Measurements from ENCODE around the gene C1QTNF5. TPM values are rescaled to one million over a fixed set of nuclear protein-coding genes. Genes with fewer than 3 reads are reported as not detected.

Gene C1QTNF5
- polyA plus RNA-seq, 1 donor from 2014 or later, result not detected

GRCh38 chr11:119375337-119376196, 34.9 kb upstream of the C1QTNF5 start:
- TF ChIP-seq EZH2 (IDR thresholded peaks at IDR 0.05; ENCODE audit: borderline replicate concordance, insufficient read depth, low read length, poor library complexity, severe bottlenecking) (no peak), CTCF (IDR thresholded peaks at IDR 0.05; ENCODE audit: poor library complexity, severe bottlenecking) (no peak), RAD21 (conservative IDR thresholded peaks at IDR 0.05) (no peak), EP300 (conservative IDR thresholded peaks at IDR 0.05; ENCODE audit: poor library complexity, severe bottlenecking) (no peak), MXI1 (conservative IDR thresholded peaks at IDR 0.05; ENCODE audit: poor library complexity, severe bottlenecking) (no peak), POLR2AphosphoS5 (IDR thresholded peaks at IDR 0.05) (no peak), SMC3 (conservative IDR thresholded peaks at IDR 0.05; ENCODE audit: poor library complexity) (no peak), TAF1 (IDR thresholded peaks at IDR 0.05; ENCODE audit: low read depth) (no peak)
- TF ChIP-seq, protein P1, sequence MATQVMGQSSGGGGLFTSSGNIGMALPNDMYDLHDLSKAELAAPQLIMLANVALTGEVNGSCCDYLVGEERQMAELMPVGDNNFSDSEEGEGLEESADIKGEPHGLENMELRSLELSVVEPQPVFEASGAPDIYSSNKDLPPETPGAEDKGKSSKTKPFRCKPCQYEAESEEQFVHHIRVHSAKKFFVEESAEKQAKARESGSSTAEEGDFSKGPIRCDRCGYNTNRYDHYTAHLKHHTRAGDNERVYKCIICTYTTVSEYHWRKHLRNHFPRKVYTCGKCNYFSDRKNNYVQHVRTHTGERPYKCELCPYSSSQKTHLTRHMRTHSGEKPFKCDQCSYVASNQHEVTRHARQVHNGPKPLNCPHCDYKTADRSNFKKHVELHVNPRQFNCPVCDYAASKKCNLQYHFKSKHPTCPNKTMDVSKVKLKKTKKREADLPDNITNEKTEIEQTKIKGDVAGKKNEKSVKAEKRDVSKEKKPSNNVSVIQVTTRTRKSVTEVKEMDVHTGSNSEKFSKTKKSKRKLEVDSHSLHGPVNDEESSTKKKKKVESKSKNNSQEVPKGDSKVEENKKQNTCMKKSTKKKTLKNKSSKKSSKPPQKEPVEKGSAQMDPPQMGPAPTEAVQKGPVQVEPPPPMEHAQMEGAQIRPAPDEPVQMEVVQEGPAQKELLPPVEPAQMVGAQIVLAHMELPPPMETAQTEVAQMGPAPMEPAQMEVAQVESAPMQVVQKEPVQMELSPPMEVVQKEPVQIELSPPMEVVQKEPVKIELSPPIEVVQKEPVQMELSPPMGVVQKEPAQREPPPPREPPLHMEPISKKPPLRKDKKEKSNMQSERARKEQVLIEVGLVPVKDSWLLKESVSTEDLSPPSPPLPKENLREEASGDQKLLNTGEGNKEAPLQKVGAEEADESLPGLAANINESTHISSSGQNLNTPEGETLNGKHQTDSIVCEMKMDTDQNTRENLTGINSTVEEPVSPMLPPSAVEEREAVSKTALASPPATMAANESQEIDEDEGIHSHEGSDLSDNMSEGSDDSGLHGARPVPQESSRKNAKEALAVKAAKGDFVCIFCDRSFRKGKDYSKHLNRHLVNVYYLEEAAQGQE (IDR thresholded peaks at IDR 0.05; ENCODE audit: borderline replicate concordance), result no peak
- no peaks in the 10 kb centered on the region for H3K36me3 ChIP-seq (ENCODE audit: insufficient read depth, low read length)
- H4K20me1 ChIP-seq (ENCODE audit: insufficient read depth), result no peaks in the 10 kb centered on the region
- H3K79me2 ChIP-seq (replicated peaks; ENCODE audit: insufficient read depth, low read length), result no peaks in the 10 kb centered on the region
- no peak overlapping the region for H3K4me2 ChIP-seq (ENCODE audit: low read length)
- H3K9me3 ChIP-seq (ENCODE audit: low read length), result no peaks in the 10 kb centered on the region
- no peak overlapping the region for H3K27ac ChIP-seq (ENCODE audit: low read length)
- no peaks in the 10 kb centered on the region for H3K9me2 ChIP-seq (ENCODE audit: insufficient read depth, low read length)
- H3K4me3 ChIP-seq (ENCODE audit: low read length), result no peak overlapping the region
- no peak overlapping the region for H3K9ac ChIP-seq (ENCODE audit: low read length)
- H3F3A ChIP-seq (ENCODE audit: insufficient read depth, low read length, poor library complexity, severe bottlenecking), result no peaks in the 10 kb centered on the region
- H2AFZ ChIP-seq (ENCODE audit: low read depth, low read length), result no peak overlapping the region
- peaks cover 3% of the 10 kb centered on the region for H3K27me3 ChIP-seq (ENCODE audit: insufficient read depth, low read depth, low read length)

DNA sequence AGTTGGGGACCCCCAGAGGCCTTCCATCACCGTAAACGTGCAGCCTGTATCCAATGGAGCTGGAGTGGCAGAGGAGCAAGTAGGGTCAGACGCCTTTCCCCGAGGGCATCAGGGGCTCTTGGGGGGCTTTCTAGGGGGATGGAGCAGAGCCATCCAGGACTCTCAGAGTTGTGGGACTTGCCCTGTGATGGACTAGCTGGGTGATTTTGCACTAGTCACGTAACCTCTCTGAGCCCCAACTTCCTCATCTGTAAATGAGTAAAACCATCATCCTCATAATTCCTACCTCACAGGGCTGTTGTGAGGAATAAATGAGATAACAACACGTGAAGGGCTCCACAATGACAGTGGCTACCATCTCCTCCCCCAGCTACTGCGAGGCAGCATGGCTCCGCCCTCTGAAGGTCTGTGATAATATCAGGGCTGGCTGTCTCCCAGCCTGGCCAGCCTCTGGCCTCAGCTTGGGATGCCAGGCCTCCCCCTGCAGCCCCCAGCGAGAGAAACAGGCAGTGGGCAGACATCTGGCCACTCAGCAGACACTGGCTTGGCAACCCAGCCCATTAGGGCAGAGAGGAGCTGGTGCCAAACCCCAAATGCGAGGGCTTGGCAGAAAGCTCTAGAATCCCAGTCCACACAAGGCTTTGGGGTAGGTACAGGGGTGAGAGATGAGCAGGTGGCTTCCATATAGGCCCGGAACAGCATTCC, 34.1 kb upstream of the C1QTNF5 start:
- Histone ChIP-seq H3F3A (ENCODE audit: insufficient read depth, low read length, poor library complexity, severe bottlenecking) (no peaks in the 10 kb centered on the region), H3K27me3 (ENCODE audit: insufficient read depth, low read depth, low read length) (no peaks in the 10 kb centered on the region), H2AFZ (ENCODE audit: low read depth, low read length) (no peak overlapping the region), H3K9me2 (ENCODE audit: insufficient read depth, low read length) (no peaks in the 10 kb centered on the region), H3K4me2 (ENCODE audit: low read length) (no peak overlapping the region), H3K79me2 (replicated peaks; ENCODE audit: insufficient read depth, low read length) (no peaks in the 10 kb centered on the region), H3K4me3 (ENCODE audit: low read length) (no peak overlapping the region), H3K27ac (ENCODE audit: low read length) (no peak overlapping the region), H3K9ac (ENCODE audit: low read length) (no peak overlapping the region), H3K9me3 (ENCODE audit: low read length) (no peaks in the 10 kb centered on the region), H3K36me3 (ENCODE audit: insufficient read depth, low read length) (no peaks in the 10 kb centered on the region), H4K20me1 (ENCODE audit: insufficient read depth) (no peaks in the 10 kb centered on the region)
- no peak for TF ChIP-seq EZH2 (IDR thresholded peaks at IDR 0.05; ENCODE audit: borderline replicate concordance, insufficient read depth, low read length, poor library complexity, severe bottlenecking)
- no peak for TF ChIP-seq POLR2AphosphoS5 (IDR thresholded peaks at IDR 0.05)
- TF ChIP-seq MXI1 (conservative IDR thresholded peaks at IDR 0.05; ENCODE audit: poor library complexity, severe bottlenecking), result no peak
- no peak for TF ChIP-seq TAF1 (IDR thresholded peaks at IDR 0.05; ENCODE audit: low read depth)
- TF ChIP-seq SMC3 (conservative IDR thresholded peaks at IDR 0.05; ENCODE audit: poor library complexity), result no peak
- no peak for TF ChIP-seq CTCF (IDR thresholded peaks at IDR 0.05; ENCODE audit: poor library complexity, severe bottlenecking)
- TF ChIP-seq, protein P1 (IDR thresholded peaks at IDR 0.05; ENCODE audit: borderline replicate concordance), result no peak
- no peak for TF ChIP-seq EP300 (conservative IDR thresholded peaks at IDR 0.05; ENCODE audit: poor library complexity, severe bottlenecking)
